Urinary bladder (tissue), 4 donors: ENCODE results near the gene NFAT5. TPM values are rescaled to one million over a fixed set of nuclear protein-coding genes. Genes with fewer than 3 reads are reported as not detected.
A peak's percentile ranks its signal among the peaks of the same experiment; 100 is the strongest.
"Not testable (repeated sequence)": the region's sequence is repeated elsewhere in the genome, so short reads cannot be mapped to it uniquely, and the experiment has no call there.

Source experiments
- DNase-seq: peaks from one replicate; pipeline ENCODE4 v3.0.0-alpha.2; 2015; ENCODE audit errors: extremely low spot score
- H3K27ac ChIP-seq: one replicate; pipeline ENCODE4 v1.5.1; 2013; ENCODE audit warnings: low read depth, mild to moderate bottlenecking, moderate library complexity
- H3K36me3 ChIP-seq: one replicate; pipeline ENCODE4 v1.6.1; 2013; ENCODE audit warnings: mild to moderate bottlenecking, moderate library complexity; ENCODE audit not compliant: insufficient read depth
- H3K4me1 ChIP-seq: one replicate; pipeline ENCODE4 v1.6.1; 2013; ENCODE audit warnings: mild to moderate bottlenecking, moderate library complexity; ENCODE audit not compliant: insufficient read depth
- H3K4me3 ChIP-seq: one replicate; pipeline ENCODE4 v1.5.1; 2013; ENCODE audit warnings: low read depth, low read length
- WGBS: extraction: QIAGEN DNeasy Blood & Tissue Kit; methylation state at CpG from one replicate; pipeline ENCODE4 v1.1.7; 2013; 5-methylcytosine and 5-hydroxymethylcytosine counted together
- polyA plus RNA-seq: library from polyadenylated mRNA; stranded (reverse); fragments of 200-250 nt; gene quantifications from one replicate; pipeline ENCODE4 v1.2.3, GENCODE V29; 2013
- total RNA-seq: library from RNA; depleted of rRNA; stranded (reverse); fragments of >200 nt; gene quantifications from one replicate; pipeline ENCODE4 v1.2.3, GENCODE V29; 2014
- donor health status: healthy with polysubstance abuse.
- donor health status: healthy.

Gene NFAT5
- total and polyA plus RNA-seq, 2 donors, result 7.1 to 100 TPM

DNA sequence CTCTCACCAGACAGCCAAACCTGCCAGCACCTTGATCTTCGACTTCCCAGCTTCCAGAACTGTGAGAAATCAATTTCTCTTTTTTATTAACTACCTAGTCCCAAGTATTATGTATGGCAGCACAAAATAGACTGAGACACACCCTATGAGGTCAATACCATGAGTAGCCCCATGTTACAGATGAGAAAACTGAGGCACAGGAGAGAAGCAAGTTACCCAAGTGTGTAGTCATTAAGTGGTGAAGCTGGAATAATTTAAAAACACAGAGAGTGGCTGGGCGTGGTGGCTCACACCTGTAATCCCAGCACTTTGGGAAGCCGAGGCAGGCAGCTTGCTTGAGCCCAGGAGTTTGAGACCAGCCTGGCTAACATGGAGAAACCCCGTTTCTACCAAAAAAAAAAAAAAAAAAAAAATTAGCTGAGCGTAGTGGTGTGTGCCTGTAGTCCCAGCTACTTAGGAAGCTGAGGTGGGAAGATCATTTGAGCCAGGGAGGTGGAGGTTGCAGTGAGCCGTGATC is 155.7 kb downstream of the NFAT5 start:
- Histone ChIP-seq H3K36me3 (no peaks in the 10 kb centered on the region), H3K4me3 (no peak overlapping the region), H3K4me1 (no peaks in the 10 kb centered on the region), H3K27ac (no peak overlapping the region)
- 91% methylated on average over 6 of the region's 6 CpGs for WGBS
- DNase-seq, result no peak

GRCh38 chr16:69724414-69724873 is 158.7 kb downstream of the NFAT5 start:
- Histone ChIP-seq H3K27ac (no peak overlapping the region), H3K4me3 (no peak overlapping the region), H3K4me1 (no peaks in the 10 kb centered on the region), H3K36me3 (no peaks in the 10 kb centered on the region)
- over 99% methylated on average over 2 of the region's 2 CpGs for WGBS
- DNase-seq, result no peak

GRCh38 chr16:69724981-69725479 is 159.3 kb downstream of the NFAT5 start:
- Histone ChIP-seq H3K4me1 (no peaks in the 10 kb centered on the region), H3K4me3 (no peak overlapping the region), H3K27ac (no peak overlapping the region), H3K36me3 (no peaks in the 10 kb centered on the region)
- DNase-seq, result no peak
- WGBS, result 67% methylated on average over 6 of the region's 6 CpGs

- no peaks in the 10 kb centered on the region for H3K4me1 ChIP-seq
- DNase-seq, result no peak
- H3K4me3 ChIP-seq, result peak overlapping the region; percentile 49
- peak overlapping the region; percentile 65 for H3K27ac ChIP-seq
- no peaks in the 10 kb centered on the region for H3K36me3 ChIP-seq
- WGBS, result 68% methylated on average over 32 of the region's 32 CpGs
These were observed 159.9 kb downstream of the NFAT5 start for GRCh38 chr16:69725480-69726312.

DNA sequence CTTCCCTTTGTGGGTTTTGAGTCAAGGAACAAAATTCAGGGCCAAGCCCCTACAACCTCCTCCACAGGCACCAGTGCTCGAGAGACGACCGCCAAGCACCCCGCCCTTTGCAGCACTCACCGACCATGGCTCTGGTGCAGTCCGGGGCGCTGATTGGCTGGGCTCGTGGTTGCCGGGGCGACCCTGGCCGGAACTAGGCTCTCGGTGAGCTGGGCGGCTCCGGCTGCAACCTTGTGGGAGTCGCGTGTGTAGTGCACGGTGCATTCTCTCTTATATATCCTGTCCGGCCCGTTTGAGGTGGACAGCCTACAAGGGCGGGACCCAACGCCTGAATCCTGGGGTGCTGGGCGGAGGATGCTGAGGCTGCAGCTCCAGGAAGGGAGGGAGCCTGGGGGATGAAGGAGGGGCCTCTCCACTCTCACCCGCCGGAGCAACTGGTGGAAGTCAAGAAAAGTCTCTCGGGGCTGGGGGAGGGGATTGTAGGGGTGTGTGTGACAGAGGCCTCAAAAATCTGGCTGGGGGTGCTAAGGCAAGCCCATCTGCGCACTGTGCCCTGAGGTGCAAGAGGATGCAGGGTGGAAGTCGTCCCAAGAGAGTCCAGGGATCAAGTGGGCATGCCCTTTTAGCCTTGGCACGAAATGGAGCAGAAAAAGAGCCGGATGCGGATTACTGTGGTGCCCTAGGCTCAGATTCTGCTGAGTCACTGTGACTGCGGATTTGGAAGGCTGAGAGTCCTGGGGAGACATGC is 160.7 kb downstream of the NFAT5 start, which contains the start of gene NQO1:
Gene NQO1, minus strand, starts transcription at position 248 of the 748 bp plus-strand sequence. Its CDS starts 121 bp downstream, at position 127.
- WGBS, result under 1% methylated on average over 31 of the region's 31 CpGs
- DNase-seq, result peak; percentile 67
- no peaks in the 10 kb centered on the region for H3K36me3 ChIP-seq
- no peaks in the 10 kb centered on the region for H3K4me1 ChIP-seq
- peak within 1 kb of the TSS; percentile 65 for H3K27ac ChIP-seq
- peak within 1 kb of the TSS; percentile 49 for H3K4me3 ChIP-seq

DNA sequence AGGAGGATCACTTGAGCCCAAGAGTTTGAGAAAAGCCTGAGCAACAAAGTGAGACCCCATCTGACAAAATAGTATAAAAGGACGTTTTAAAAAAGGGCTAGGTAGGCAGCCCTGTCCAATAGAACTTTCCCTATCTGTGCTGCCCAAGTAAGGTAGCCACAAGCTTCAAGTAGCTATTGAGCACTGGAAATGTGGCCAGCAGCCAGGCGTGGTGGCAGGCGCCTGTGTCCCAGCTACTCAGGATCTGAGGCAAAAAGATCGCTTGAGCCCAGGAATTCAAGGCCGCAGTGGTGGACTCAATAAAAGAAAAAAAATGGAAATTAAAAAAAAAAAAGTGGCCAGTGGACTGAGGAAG is 162.1 kb downstream of the NFAT5 start:
- H3K4me1 ChIP-seq, result no peaks in the 10 kb centered on the region
- WGBS, result 90% methylated on average over 5 of the region's 5 CpGs

DNA sequence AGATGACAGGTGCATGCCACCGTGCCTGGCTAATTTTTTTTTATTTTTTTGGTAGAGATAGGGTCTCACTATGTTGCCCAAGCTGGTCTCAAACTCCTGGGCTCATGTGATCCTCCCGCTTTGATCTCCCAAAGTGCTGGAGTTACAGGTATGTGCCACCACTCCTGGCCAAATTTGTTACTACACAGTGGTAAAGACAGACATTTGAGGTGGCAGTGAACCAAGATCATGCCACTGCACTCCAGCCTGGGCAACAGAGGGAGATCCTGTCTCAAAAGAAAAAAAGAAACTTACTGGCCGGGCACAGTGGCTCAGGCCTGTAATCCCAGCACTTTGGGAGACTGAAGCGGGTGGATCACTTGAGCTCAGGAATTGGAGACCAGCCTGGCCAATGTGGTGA is 163.3 kb downstream of the NFAT5 start:
- H3K4me1 ChIP-seq, DNase-seq, H3K27ac ChIP-seq, H3K4me3 ChIP-seq, H3K36me3 ChIP-seq: not testable (repeated sequence)
- WGBS, result 89% methylated on average over 4 of the region's 4 CpGs

More for the DNA sequence above, 162.1 kb downstream of the NFAT5 start:
- no peak overlapping the region for H3K27ac ChIP-seq
- DNase-seq, result no peak
- no peak overlapping the region for H3K4me3 ChIP-seq
- H3K36me3 ChIP-seq, result no peaks in the 10 kb centered on the region

- not testable (repeated sequence) for H3K36me3 ChIP-seq, H3K4me1 ChIP-seq, H3K27ac ChIP-seq, DNase-seq, H3K4me3 ChIP-seq
- 94% methylated on average over 5 of the region's 5 CpGs for WGBS
These were observed 165.5 kb downstream of the NFAT5 start for GRCh38 chr16:69731280-69731679.

DNA sequence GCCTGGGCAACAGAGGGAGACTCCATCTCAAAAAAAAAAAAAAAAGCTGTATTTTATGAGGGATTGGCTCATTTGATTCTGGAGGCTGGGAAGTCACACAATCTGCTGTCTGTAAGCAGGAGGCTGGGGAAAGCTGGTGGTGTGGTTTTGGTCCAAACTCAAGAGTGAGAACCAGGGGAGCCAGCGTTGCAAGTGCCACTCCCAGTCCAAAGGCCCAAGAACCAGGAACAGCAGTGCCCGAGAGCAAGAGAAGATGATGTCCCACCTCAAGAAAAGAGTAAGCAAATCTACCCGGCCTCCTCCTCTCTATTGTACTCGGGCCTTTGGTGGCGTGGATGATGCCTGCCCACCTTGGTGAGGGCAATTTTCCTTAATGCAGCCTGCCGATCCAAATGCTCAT is 166.3 kb downstream of the NFAT5 start:
- H3K36me3 ChIP-seq, result no peaks in the 10 kb centered on the region
- DNase-seq, result no peak
- 95% methylated on average over 6 of the region's 6 CpGs for WGBS
- H3K4me3 ChIP-seq, result no peak overlapping the region
- no peaks in the 10 kb centered on the region for H3K4me1 ChIP-seq
- no peak overlapping the region for H3K27ac ChIP-seq

DNA sequence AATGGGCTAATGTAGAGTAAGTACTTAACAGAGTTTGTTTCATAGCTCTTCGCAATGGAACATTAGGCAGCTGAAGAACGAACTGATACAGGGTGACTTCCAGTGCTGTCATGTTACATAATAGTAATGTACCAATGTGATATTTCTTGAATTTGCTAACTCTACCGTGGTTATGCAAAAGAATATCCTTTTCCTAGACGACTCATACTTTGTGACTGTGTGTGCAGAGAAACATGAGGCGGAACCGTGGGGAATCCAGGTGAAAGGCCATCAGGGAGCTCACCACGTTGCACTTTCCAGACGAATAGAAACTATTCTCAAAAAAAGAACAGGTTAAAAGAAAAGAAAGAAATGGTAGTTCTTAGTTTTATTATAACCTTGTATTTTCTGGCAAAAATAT is 175.8 kb downstream of the NFAT5 start:
- Histone ChIP-seq H3K27ac (no peak overlapping the region), H3K4me3 (no peak overlapping the region), H3K4me1 (no peaks in the 10 kb centered on the region), H3K36me3 (peaks cover 4% of the 10 kb centered on the region)
- no peak for DNase-seq
- WGBS, result 82% methylated on average over 8 of the region's 8 CpGs

GRCh38 chr16:69741951-69742904 is 176.5 kb downstream of the NFAT5 start:
- WGBS, result 79% methylated on average over 41 of the region's 41 CpGs
- Histone ChIP-seq H3K36me3 (peaks cover 4% of the 10 kb centered on the region), H3K4me1 (no peaks in the 10 kb centered on the region), H3K4me3 (no peak overlapping the region), H3K27ac (no peak overlapping the region)
- no peak for DNase-seq

DNA sequence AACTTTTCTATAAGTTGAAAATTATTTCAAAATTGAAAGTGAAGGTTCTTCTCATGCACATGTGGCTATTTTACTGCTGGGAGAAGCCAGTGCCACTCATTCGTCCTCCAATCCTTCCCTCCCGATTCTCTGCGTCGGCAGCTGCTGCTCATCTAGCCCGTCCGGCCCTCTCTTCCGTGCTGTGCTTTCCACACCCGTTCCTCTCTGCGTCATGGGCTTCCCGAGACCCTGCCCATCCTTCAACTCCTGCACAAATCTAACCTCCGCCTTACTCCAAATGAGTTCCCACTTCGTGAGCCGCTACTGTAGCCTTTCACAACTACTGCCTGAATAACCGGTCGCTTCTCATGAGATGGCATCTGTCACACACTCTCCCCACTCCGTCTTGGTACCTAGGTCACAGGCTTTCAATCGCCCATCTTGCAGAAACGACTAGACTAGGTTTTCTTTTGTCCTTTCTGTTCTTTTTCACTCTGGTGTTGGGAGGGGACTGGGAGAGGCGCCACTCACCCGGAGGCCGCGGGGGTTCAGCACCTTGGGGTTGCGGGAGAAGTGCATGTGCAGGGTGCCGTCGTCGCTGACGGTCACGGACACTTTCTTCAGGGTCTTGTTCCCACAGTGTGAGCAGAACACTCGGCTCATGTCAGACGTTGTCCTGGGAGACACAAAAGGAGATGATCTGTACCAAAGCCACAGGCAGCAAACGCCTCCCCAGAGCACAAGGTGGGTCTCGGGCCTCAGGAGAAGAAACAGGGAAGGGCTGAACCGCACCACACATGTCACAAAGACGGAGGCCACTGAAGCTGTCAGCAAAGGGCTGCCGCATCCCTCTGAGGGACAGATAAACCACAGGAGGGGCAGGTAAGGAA is 178.8 kb downstream of the NFAT5 start:
- Histone ChIP-seq H3K36me3 (peaks cover 9% of the 10 kb centered on the region), H3K4me3 (no peak overlapping the region), H3K4me1 (no peaks in the 10 kb centered on the region), H3K27ac (no peak overlapping the region)
- DNase-seq, result no peak
- 94% methylated on average over 35 of the region's 35 CpGs for WGBS
